Hindlimb muscle (tissue), 1 donor: ENCODE measurements around the gene APBB2. TPM values are rescaled to one million over a fixed set of nuclear protein-coding genes. Genes with fewer than 3 reads are reported as not detected.

Experiments
- DNase-seq: peaks from one replicate; pipeline ENCODE4 v3.0.0-alpha.2; 2013
- polyA plus RNA-seq: library from polyadenylated mRNA; unstranded; fragments of 120-200 nt; gene quantifications from one replicate; pipeline ENCODE4 v1.2.1, GENCODE V29; 2013; ENCODE audit not compliant: insufficient read length

Gene APBB2
- polyA plus RNA-seq, 1 donor: 42.1 TPM

DNA sequence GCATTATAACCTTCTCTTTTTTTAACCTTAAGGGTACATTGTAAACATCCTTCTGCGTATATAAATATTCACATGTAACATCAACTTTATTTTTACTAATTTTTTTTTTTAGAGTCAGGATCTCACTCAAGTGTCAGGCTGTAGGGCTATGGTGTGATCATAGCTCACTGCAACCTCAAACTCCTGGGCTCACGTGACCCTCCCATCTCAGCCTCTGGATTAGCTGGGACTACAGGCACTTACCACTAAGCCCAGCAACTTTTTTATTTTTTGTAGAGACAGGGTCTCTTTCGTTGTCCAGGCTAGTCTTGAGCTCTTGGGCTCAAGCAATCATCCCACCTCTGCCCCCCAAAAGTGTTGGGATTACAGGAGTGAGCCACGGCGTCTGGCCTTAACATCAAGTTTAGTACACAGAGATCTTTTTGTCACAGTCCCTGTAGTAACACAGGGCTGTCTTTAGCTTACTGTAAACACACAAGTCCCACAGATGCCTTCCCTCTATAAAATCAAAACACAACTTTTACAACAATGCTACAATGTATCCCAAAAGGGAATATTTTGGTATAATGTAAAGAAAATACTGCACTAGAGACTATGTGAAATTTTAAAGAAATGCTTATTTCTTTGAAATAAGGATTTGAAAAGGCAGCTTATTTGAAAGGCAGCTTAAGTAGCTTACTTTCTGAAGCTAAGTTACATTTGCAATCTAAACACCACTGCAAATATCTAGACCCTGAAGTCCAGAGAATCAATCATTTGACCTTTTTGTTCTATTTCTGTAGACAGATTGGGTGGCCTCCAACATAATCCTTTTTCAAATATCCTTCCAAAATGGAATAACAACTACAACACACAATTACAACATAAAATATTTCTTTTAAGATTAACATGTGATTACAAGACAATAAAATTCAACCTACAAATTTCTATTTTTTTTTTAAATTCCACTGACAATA is 116.0 kb downstream of the APBB2 start:
- no peak for DNase-seq

DNA sequence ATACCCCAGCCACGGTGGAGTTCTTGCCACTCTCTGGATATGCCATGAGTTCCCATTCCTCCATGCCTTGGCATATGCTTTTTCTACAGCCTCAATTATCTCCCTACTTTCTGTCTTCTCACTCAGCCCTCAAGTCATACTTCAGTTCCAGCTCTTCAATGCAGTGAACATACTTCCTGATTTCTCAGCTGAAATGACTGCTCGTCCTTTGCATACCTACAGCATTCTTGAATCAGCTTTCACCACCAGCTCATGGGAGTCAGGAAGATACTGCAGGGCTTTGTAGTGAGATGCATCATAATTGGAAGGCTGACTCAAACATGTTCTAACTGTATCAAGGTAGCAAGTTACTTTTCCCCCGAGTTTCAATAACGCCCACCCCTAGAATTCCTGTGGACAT is 118.4 kb downstream of the APBB2 start:
- DNase-seq: no peak

DNA sequence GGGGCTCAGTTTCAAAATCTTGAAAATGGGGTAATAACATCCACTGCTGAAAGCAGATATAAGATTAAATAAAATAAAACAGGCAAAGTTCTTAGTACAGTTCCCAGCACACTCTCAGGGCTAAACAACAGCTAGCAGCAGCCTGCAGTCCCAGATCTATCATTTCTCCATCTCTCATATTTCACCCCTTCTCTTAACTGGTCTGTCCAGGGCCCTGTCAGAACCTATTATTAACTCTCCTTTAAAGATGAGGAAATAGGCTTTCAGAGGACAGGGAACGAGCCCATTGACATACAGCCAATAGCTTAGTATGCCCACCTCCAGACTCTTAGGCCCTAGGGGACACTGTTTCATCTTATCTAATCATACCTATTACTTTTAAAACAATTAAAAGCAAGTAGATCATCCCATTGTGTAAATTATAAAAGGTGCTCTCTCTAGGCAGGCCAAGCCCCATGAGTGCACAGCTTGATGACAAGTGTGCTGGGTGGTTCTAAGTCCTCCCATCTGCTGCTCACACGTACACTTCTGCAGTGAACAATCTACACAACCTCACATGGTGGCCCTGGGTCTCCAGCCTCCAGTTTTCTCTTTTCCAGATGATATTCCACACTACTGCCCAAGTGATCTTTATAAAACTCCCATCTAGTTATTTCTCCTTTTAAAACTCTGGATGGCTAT is 119.0 kb downstream of the APBB2 start:
- DNase-seq: no peak

DNA sequence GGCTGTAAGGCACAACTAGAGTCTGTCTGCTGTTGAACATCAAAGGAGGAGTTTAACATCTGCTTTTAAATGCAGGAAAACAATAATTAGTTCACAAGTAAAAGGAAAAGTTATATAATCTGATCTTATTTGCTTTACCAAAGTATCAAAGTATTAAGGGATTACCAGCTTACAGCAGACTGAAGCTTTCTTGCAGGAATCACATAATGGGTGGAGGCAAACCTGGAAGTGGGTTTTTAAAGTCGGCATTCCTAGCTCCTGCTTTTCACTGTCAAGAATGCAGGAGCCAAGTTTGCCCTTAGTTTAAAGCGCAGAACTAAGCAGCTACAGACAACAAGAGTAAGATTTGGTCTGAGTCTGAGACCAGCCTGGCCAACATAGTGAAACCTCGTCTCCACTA is 122.2 kb downstream of the APBB2 start:
- DNase-seq: no peak

DNA sequence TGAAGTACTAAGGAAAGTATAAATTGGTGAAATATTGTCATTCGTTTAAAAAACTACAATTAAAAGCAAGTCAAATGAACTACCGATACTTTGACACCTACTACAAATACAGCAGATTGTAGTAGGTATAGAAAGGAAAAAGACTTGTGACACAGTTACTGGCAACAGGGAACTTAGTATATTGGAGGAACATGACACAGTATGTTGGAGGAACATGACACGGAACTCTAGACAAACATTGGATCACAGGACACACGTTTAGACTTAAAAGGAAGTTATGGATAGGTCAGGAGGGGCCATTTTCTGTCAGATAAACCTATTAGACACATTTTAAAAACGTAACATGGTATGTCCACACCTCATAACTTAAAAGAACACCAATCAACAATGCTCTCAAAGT is 132.5 kb downstream of the APBB2 start:
- DNase-seq: no peak

DNA sequence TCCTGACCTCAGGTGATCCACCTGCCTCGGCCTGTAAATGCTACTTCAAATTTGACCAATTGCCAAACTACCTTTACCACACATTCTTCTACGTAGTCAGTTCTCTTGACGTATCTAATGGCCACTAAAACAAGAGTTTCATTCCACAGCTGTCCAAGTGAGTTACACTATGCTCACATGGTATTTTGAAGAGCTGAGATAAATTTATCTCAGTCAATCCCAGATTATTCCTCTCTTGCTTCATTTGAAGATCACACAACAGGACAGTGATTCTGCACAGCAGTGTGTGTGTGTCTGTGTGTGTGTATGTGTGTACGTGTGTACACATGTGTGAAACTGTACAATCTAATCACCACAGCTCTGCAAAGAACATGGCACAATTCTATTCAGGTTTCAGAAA is 133.4 kb downstream of the APBB2 start:
- DNase-seq: no peak

DNA sequence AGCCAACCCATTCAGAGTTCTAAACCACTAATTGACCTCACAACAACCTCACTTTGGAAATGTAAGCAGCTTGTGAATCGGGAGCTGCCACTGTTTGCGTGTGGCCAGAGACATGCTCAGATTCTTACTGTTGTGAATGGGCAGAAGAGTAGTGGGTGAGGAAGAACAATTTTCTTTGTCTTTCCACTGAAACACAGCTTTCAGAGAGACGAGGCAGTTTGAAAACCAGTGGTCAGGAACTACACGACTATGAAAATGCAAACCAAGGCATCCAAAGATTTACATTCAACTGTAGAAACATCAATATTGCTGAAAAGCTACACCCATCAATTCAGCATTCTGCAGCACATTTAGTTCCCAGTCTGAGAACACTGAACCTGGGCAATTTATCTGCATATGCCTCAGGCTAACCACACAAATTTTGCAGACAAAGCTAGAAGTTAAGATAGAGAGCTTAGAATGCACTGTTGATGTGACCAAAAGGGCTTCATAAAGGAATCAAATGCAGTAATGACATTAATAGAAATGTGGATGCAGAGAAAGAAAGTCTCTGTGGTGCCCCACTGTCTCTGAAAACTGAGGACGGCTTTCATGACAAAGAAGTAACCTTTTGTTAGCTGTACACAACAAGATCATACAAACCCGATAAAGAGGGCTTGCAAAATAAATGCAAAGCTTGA is 134.3 kb downstream of the APBB2 start:
- no peak for DNase-seq

DNA sequence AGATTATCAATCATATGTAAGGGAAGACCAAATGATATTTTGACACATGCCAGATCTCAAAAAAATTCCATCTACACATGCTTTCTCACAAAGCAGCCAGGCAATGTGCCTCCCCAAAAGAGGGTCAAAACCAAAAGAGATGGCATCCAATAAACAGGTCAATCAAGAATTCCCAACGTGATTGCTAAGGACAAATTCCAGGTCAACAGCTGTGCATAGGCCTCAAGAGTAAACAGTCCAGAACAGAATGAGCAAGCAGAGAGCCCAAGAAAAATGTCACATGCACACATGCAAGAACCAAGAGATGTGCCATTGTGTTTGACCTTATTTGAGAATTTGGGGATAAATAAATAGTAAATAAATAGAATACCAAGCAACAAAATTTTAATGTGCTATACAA is 136.7 kb downstream of the APBB2 start:
- no peak for DNase-seq

DNA sequence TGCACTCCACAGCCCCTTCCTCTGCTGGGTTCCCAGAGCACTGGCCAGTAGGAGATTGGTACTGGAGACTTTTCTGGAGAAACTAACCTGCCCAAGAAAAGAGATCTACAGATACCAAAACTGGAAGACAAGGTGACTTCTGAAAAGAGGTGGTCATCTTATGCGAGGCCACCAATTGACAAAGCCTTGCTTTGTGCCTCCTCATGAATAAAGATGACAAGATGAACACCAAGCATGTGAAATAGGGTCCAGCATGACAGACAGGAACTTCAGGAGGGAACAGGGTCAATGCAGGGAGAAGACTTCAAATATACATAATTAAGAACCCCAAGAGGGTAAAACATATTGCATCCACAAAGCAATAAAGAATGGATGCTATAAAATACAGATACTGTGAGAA is 137.9 kb downstream of the APBB2 start:
- DNase-seq: no peak

DNA sequence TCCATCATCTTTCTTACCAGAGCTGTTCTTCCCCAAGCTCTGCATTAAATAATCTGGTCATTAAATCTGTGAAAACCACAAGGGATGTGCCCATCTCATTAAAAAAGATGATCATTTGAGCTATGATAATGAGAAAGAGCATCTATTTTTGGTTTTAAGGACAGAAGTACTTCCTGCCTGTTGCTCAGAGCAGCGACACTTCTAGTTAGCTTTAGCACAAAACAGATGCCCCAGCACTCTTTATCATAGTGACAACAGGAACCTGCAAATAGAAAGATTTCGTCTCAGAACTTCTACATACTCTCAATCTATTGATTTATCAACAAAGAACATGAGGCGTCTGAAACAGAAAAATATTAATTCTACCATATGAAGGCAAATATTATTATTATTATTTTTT is 140.1 kb downstream of the APBB2 start:
- DNase-seq: no peak

DNA sequence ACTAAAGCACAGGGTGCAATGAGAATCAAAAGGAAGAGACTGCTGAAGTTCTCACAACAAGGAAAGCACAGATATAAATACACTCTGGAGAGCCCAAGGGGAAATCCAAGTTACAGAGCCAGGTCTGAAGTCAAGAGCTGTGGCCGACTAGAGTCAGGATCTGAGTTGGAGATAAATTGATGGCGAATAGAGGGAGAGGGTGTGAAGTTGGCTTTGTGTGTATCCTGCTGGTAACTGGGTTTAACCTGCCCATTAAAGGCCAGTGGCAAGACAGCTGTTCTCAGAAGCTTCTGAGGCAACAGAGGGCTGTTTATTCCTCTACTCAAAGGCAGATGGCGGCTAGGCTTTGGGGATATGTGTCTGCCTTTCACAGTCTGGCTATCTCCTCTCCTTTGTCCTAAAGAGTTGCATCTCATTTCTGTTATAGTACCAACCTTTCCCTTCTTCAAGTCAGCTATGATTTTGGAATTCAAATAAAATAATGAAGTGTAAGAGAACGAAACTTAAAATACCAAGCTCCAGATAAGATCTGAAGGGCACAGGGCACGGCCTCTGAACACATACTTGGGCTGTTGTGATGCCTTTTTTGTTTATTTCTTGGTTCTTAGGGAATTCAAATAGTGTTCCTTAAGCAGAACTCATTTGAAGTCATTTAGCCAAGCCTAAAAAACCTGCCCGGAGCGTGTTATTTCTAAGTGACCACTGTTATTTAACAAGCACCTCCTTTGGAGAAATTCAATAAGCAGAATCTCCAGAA is 142.1 kb downstream of the APBB2 start:
- DNase-seq: no peak

DNA sequence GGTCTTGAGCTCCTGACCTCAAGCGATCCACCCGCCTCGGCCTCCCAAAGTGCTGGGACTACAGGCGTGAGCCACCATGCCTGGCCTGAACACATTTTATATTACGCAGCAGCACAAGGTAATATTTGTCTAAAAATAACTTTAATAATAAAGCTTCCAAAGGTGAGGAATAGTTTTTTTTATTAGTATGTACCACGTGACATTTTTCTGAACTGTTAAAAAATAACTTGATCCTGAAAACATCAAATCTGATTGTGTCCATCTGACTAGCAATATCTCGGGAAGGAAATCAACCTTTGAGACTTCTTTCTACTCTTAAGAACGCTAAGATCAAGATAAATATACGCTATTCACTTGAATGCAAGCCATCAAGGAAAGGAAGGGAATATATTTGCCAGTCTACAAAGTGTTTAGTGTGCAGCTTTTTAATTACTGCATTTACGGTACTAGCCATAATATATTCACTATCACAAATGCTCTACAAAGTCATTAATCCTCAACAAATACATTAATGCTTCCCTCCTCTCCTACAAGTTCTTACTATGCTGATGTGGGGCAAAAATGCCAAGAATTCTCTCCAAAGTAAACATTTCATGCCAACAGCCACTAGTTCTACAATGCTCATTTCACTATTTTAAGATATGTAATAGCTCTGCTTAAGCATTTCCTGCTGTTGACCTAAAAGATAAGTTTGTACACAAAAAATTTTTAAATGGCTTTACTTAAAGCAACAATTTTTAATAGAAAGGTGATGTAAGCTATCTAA is 143.6 kb downstream of the APBB2 start:
- no peak for DNase-seq

DNA sequence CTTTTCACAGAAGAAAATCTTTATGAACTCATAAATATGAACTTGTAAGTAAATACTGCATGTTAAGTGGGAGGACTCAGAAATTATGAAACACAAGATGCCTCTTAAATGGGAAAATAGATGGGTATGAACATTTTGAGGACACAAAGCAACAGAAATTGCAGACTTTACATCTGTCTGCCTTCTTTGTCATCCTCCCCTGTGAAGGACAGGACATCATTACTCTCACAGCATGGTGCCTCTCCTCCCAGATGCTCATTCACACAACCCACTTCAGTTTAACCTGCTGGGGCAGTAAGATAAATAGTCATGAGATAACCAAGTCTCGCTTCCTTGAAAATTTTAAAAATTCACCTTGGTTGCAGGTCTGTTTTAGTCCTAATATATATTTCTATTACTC is 144.5 kb downstream of the APBB2 start:
- DNase-seq: no peak

DNA sequence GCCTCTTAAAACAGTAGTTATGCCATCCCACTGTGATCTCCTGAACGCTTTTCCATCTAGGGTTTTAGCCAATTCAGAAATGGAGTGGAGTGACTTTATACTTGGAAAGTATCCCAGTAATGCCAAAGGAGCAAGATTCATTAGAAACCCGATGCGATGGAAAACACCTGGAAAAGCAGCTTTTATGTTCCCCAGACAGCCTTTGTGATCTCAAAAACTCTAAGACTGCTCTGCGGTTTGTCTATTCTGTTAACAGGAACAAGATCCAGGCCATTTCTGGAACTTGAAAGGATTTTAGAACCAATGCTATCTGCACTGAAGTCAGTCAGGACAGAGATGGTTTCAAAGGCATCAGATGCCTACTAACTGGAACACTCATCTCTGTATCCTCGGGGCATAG is 145.1 kb downstream of the APBB2 start:
- DNase-seq: no peak

DNA sequence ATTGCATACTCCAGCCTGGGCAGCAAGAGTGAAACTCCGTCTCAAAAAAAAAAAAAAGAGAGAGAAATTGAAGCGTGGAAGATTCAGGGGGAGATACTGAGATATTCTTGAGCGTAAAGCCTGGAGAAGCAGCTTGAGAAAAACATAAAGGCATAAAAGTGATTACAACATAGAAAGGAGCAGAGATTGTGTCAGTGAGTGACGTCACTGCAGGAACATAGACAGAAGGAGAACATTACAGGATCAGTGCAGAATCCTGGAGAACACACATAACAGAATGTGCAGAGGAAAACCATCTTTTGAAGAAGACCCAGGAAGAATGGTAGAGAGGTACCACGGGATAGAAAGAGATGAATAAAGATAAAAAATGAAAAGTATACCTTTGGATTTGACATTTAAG is 147.0 kb downstream of the APBB2 start:
- no peak for DNase-seq

DNA sequence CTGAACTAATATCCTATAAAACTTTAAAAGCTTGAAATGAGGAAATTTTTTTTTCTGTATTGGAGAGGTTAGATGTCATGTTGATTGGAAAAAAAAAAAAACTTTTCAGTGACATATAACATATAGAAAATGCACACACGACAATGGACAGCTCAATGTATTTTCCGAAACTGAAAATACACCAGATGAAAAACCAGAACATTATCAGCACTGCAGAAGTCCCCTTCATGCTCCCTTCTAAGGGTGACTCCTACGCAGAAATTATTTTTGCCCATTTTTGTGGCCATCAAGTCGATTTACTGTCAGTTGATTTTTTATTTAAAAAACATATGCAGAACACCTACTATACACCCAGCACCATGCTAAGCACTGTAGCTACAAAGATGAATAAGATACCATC is 148.3 kb downstream of the APBB2 start:
- DNase-seq: no peak

DNA sequence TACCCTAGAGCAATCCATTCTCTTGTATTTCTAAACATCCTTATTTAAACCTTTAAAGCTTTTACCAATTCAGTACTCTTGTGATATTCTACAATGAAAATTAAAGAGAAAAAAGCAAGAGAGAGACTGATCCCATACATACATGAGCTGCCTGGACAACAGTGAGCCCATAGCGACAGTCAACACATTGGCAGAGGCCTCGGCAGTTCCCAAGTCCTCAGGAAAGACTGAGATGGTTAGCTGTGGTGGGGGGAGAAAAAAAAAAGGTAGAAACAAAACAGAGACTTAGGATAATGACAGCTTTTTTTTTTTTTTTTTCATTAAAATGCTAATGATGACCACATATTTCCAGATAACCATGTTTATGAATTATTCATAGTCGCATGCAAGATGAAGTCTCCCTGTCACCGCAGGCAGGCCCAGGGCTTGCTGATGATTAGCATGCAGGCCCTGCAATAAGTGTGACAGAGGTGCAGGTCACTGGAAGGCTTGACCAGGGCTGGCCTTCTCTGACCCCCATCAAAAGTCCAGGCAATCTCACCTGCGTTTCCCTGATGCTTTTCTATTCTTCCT is 148.8 kb downstream of the APBB2 start:
- no peak for DNase-seq

DNA sequence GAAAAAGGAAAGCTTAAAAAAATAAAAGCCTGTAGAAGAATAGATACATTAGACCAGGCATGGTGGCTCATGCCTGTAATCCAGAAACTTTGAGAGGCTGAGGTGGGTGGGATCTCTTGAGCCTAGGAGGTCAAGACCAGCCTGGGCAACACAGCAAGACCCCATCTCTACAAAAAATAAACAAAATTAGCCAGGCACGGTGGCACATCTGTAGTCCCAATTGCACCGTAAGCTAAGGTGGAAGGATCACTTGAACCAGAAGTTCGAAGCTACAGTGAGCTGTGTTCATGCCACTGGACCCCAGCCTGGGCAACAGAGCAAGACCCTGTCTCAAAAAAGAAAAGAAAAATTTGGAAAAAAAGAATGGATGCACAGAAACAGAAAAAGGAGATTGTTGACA is 149.4 kb downstream of the APBB2 start:
- DNase-seq: no peak

DNA sequence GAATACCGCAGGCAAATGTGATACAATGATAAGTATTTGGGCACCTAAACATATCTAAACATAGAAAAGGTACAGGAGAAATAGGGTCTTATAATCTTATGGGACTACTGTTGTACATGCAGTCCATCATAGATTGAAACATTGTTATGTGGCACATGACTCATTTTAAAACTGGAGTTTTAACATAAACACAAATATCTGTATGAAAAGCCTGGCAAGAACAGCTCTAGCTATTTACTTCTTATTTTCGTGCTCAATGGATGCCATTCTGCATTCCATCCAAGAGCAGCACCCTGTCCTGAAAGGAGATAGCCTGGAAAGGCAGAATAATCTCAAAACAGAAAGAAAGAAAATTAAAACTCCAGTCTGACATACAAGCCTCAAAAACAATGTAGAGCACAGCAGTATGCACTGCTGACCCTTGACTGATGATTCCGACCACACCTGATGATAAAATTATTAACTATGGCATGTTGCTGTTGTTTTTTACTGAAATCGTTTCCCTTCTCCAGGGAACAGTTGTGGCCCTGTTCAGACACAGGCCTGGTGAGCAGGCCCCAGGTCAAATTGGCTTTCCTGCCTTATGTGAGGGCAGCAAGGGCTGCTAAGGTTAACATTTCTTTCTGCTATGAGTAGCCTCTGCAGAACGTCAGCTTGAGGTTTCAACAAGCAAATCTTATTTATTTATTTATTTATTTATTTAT is 152.7 kb downstream of the APBB2 start:
- DNase-seq: no peak

DNA sequence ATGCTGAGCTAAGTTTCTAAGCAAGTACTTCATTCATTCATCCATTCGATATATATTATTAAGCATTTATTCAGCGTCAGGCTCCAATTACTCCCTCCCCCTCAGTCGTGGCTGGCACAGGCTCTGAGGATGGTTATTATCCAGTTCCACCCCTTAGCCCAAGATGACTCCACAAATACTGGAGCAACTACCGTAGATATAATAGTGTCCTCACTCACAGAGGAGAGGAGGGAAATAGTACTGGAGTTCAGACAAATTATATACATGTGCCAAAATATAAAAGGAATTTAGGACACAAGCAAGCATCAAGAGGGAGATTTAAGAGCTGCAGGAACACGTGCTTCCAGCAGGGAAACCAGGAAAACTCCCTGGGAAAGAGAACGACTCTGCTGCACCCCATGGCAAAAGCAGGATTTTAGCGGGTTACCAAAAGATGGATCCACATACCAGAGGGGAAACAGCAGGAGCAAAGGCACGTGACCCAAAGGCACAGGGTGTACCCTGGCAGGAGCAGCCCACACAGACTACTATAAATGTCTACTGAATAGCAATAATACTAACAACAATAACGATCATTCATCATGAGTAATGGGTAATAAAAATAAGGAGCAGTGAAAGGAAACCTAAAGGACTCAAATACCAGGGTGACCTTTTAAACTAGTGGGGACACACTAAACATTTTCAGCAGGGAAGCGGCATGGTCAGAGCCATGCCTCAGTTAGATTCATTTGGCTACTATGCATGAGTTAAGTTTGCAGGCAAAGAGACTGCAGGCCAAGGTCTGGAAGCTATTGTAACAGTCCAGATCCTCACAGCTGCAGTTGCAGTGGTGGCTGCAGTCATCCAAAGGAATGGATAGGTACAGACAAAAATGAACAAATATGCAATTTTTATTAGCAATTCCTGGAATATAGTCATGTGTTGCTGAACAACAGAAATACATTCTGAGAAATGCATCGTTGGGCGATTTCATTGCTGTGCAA is 153.7 kb downstream of the APBB2 start:
- DNase-seq: no peak
